Measurements from ENCODE around the gene MIGA2. TPM values are rescaled to one million over a fixed set of nuclear protein-coding genes. Genes with fewer than 3 reads are reported as not detected.

MIGA2 gene
- total and polyA plus RNA-seq, 2 experiments from 2014 or later, result 19.3 to 47.8 TPM

GRCh38 chr9:128999581-129000206 lies 36.7 kb upstream of the MIGA2 start (continued):
- TF ChIP-seq STAT1 (IDR thresholded peaks at IDR 0.05; ENCODE audit: unreplicated experiment) (no peak), POLR2AphosphoS5 (IDR thresholded peaks at IDR 0.05; ENCODE audit: low read depth) (no peak), CTCF (conservative IDR thresholded peaks at IDR 0.05; ENCODE audit: low read depth in 2 of 2) (no peak), EZH2phosphoT487 (IDR thresholded peaks at IDR 0.05; ENCODE audit: unreplicated experiment) (no peak)

GRCh38 chr9:129001504-129002325 lies 34.7 kb upstream of the MIGA2 start:
- H4K20me1 ChIP-seq (replicated peaks; ENCODE audit: insufficient read depth), result peaks cover 12% of the 10 kb centered on the region
- no peaks in the 10 kb centered on the region for H3K4me1 Mint-ChIP-seq
- no peak overlapping the region for H3K27ac ChIP-seq (ENCODE audit: low read depth)
- H3K4me3 Mint-ChIP-seq, result no peak overlapping the region
- peaks cover 35% of the 10 kb centered on the region for H3K36me3 ChIP-seq (ENCODE audit: insufficient read depth)
- no peaks in the 10 kb centered on the region for H3K27me3 ChIP-seq (ENCODE audit: insufficient read depth)
- no peak overlapping the region for H3K4me3 ChIP-seq
- H3K36me3 Mint-ChIP-seq (ENCODE audit: low read depth), result peaks cover 95% of the 10 kb centered on the region
- peaks cover 12% of the 10 kb centered on the region for H3K27me3 Mint-ChIP-seq (ENCODE audit: insufficient read depth, low read depth, poor library complexity)
- H3F3A ChIP-seq (replicated peaks; ENCODE audit: low read depth), result peaks cover 19% of the 10 kb centered on the region; the same call in 1 of the 2 replicates
- H3K9me2 ChIP-seq (ENCODE audit: insufficient read depth), result no peaks in the 10 kb centered on the region
- DNase-seq (ENCODE audit: low spot score) (no peak), ATAC-seq (no peak)
- no peak overlapping the region for H2AFZ ChIP-seq
- no peak overlapping the region for H3K4me2 ChIP-seq
- no peaks in the 10 kb centered on the region for H3K79me2 ChIP-seq (replicated peaks; ENCODE audit: insufficient read depth)
- no peaks in the 10 kb centered on the region for H3K9me3 Mint-ChIP-seq
- no peaks in the 10 kb centered on the region for H3K4me1 ChIP-seq (ENCODE audit: insufficient read depth)
- no peak overlapping the region for H3K27ac Mint-ChIP-seq
- TF ChIP-seq CTCF (conservative IDR thresholded peaks at IDR 0.05; ENCODE audit: low read depth in 2 of 2) (no peak), ZNF331 (CRISPR knock-in tag; IDR thresholded peaks at IDR 0.05; ENCODE audit: low read depth) (no peak), POLR2AphosphoS5 (IDR thresholded peaks at IDR 0.05; ENCODE audit: low read depth) (no peak), ZNF462 (CRISPR knock-in tag; IDR thresholded peaks at IDR 0.05) (no peak), ZNF114 (CRISPR knock-in tag; IDR thresholded peaks at IDR 0.05) (no peak), JUNB (IDR thresholded peaks at IDR 0.05; ENCODE audit: unreplicated experiment) (no peak), CREB1 (CRISPR knock-in tag; IDR thresholded peaks at IDR 0.05; ENCODE audit: low read depth) (no peak), ETS1 (IDR thresholded peaks at IDR 0.05) (no peak), STAT1 (IDR thresholded peaks at IDR 0.05; ENCODE audit: unreplicated experiment) (no peak), EZH2 (IDR thresholded peaks at IDR 0.05; ENCODE audit: low read depth, unreplicated experiment) (no peak), EZH2phosphoT487 (IDR thresholded peaks at IDR 0.05; ENCODE audit: unreplicated experiment) (no peak), NANOG (IDR thresholded peaks at IDR 0.05; ENCODE audit: borderline replicate concordance) (no peak)
